CD4-positive, alpha-beta memory T cell (primary cell): Measurements from ENCODE around the gene IFNGR1. TPM values are rescaled to one million over a fixed set of nuclear protein-coding genes. Genes with fewer than 3 reads are reported as not detected.

ENCODE experiments used
- CTCF ChIA-PET: fragments of 350-600 bp; sonication (Branson Sonifier 250); formaldehyde crosslinking; loops from one replicate; lab custom pipeline; 2021; ENCODE audit warnings: inconsistent platforms; ENCODE audit not compliant: partially characterized antibody; lab: Charles Lee
- POLR2A ChIA-PET: fragments of 350-600 bp; sonication (Branson Sonifier 250); formaldehyde crosslinking; loops from one replicate; lab custom pipeline; 2021; ENCODE audit not compliant: partially characterized antibody; lab: Charles Lee
- DNase-seq, 5 donors: peaks; one replicate each; pipeline versions ENCODE4 v3.0.0 to v3.0.0-alpha.2; 2020 to 2022; ENCODE audit warnings: mixed read lengths in 1 of 5
- H3K27ac ChIP-seq: one replicate; pipeline ENCODE4 v1.7.0; 2013; ENCODE audit warnings: low read depth, low read length
- H3K27me3 ChIP-seq: 2 replicates; pipeline ENCODE4 v1.7.0; 2013; ENCODE audit warnings: mild to moderate bottlenecking, low read length, moderate library complexity; ENCODE audit not compliant: insufficient read depth
- H3K36me3 ChIP-seq: 2 replicates; pipeline ENCODE4 v1.7.0; 2013; ENCODE audit warnings: mild to moderate bottlenecking, low read length, moderate library complexity; ENCODE audit not compliant: insufficient read depth
- H3K4me1 ChIP-seq: 2 replicates; pipeline ENCODE4 v1.7.0; 2013; ENCODE audit warnings: mild to moderate bottlenecking, low read length, moderate library complexity; ENCODE audit not compliant: insufficient read depth
- H3K4me3 ChIP-seq, 2 donors: one replicate each; pipeline ENCODE4 v1.7.0; 2013; ENCODE audit warnings: low read length in 2 of 2, mild to moderate bottlenecking in 1 of 2
- H3K9me3 ChIP-seq, 2 donors: one replicate each; pipeline ENCODE4 v1.7.0; 2013; ENCODE audit warnings: low read length in 2 of 2, control low read depth in 1 of 2; ENCODE audit not compliant: control insufficient read depth in 1 of 2
- H3K27ac Mint-ChIP-seq, 7 donors: one replicate each; pipeline ENCODE4 v1.8.0; 2020 to 2021; ENCODE audit warnings: mixed read lengths in 7 of 7, mild to moderate bottlenecking in 6 of 7, inconsistent platforms in 3 of 7, moderate library complexity in 3 of 7
- H3K27me3 Mint-ChIP-seq, 2 donors: one replicate each; pipeline ENCODE4 v1.8.0; 2020 to 2021; ENCODE audit warnings: mixed read lengths in 2 of 2
- H3K36me3 Mint-ChIP-seq, 2 donors: one replicate each; pipeline ENCODE4 v1.8.0; 2020 to 2021; ENCODE audit warnings: mixed read lengths in 2 of 2, inconsistent platforms in 1 of 2, mild to moderate bottlenecking in 1 of 2
- H3K4me1 Mint-ChIP-seq, 4 donors: one replicate each; pipeline ENCODE4 v1.8.0; 2020 to 2021; ENCODE audit warnings: mixed read lengths in 4 of 4, mild to moderate bottlenecking in 1 of 4
- H3K4me3 Mint-ChIP-seq, 8 donors: one replicate each; pipeline ENCODE4 v1.8.0; 2020 to 2021; ENCODE audit warnings: mixed read lengths in 8 of 8, mild to moderate bottlenecking in 7 of 8, moderate library complexity in 6 of 8, inconsistent platforms in 3 of 8
- H3K9me3 Mint-ChIP-seq, 8 donors: one replicate each; pipeline ENCODE4 v1.8.0; 2020 to 2021; ENCODE audit warnings: mixed read lengths in 8 of 8, mild to moderate bottlenecking in 5 of 8, inconsistent platforms in 3 of 8, moderate library complexity in 1 of 8
- intact Hi-C: fragments of 100-400 bp; cut with micrococcal nuclease; formaldehyde crosslinking; loops from one replicate; pipeline ENCODE4 v1.15.1; 2023
- polyA plus RNA-seq, 2 donors: library from polyadenylated mRNA; unstranded; fragments of 300-500 nt; fragmentation: Illumina TruSeq; gene quantifications; one replicate each; pipeline ENCODE4 v1.2.3, GENCODE V29; 2021
- total RNA-seq, 2 experiments: library from RNA; stranded (reverse); gene quantifications; one replicate each; pipeline ENCODE4 v1.2.3, GENCODE V29; 2021

The IFNGR1 gene
- total RNA-seq (10 to 100 TPM; 38.3 to 38.8 TPM), polyA plus RNA-seq (10 to 100 TPM; 41.0 to 57.9 TPM)

DNA sequence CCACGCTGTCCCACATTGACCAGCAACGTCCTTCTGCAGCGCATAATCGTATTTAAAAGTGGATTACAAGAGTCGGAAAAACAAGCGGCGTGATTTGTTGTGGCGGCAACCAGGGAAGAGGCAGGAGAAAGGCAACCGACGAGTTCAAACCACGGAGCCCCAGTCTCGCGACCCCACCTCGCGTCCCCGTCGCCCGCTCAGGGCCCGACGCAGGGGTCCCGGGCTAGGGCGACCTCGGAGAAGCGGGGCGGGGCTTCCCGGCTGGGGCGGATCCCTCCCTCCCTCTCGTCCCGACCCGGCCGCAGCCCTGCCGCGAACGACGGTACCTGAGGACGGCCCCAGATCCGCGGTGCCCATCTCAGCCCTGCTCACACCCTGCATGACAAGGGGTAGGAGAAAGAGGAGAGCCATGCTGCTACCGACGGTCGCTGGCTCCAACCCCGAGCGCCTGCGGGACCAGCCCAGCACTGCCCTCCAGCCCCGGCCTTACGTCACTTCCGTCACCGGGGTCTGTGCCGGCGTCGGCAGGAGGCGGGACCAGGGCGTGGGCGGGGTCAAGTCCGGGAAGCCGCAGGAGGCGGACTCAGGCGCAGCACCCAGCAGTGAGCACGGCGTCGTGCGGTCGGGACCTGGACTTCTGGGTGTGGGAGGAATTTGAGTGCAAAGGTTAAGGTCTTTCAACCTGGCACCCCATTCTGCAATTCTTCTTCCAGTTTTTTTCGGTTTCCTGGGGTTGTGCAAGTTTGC is at the start of gene IFNGR1:
Gene IFNGR1, minus strand, starts transcription at position 469 of the 747 bp plus-strand sequence. Its CDS starts 58 bp downstream, at position 411.
- peak within 1 kb of the TSS; percentile 96 for H3K27ac ChIP-seq
- no peaks in the 10 kb centered on the region for H3K27me3 ChIP-seq
- H3K9me3 Mint-ChIP-seq, result peaks cover 0 to 3% (median 0%) of the 10 kb centered on the region in 8 donors
- H3K9me3 ChIP-seq, result no peaks in the 10 kb centered on the region
- H3K4me3 ChIP-seq, result peak within 1 kb of the TSS; percentile 86 to 87
- H3K4me1 ChIP-seq, result peaks cover 63% of the 10 kb centered on the region
- peak; percentile 93 to 94 (median 94) for DNase-seq
- H3K4me3 Mint-ChIP-seq, result peak within 1 kb of the TSS; percentile 93 to 100 (median 97)
- H3K4me1 Mint-ChIP-seq, result peaks cover 45 to 74% (median 57%) of the 10 kb centered on the region in 4 donors
- ChIA-PET CTCF (interaction anchor here (1.2 to 1.7 kb wide), 2 partner anchors 13 to 125 kb away, joined by 3 to 7 read pairs; no protein-coding TSS in a partner anchor), POLR2A (interaction anchor here (0.8 to 6.4 kb wide), 3 partner anchors 12 to 114 kb away, joined by 3 to 66 read pairs (median 16); no protein-coding TSS in a partner anchor)
- H3K27ac Mint-ChIP-seq, result peak within 1 kb of the TSS; percentile 93 to 100 (median 98)
- H3K36me3 ChIP-seq, result no peaks in the 10 kb centered on the region
- intact Hi-C loops, result loop anchor here (1.0 to 5.0 kb wide), 3 partner anchors 15 to 96 kb away; no protein-coding TSS in a partner anchor
- H3K36me3 Mint-ChIP-seq, result peaks cover 5 to 16% of the 10 kb centered on the region in 2 donors
- H3K27me3 Mint-ChIP-seq, result peaks cover 0 to 1% of the 10 kb centered on the region in 2 donors

DNA sequence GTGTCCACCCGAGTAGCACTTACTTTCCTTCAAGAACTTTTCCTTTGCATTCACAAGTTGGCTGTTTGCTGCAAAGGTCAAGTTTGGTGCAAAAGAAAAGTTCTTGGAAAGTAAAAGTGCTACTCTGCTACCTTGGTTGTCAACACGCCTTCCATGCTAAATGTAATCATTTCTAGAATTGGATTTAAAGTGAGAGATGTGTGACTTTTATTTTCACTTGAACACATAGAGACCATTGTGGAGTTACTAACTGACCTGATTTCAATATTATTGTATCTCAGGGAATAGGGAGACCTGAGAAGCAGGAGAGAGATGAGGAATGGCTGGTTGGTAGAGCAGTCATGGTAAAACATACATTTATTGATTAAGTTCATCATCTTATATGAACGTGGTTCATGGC is 49.7 kb upstream of the IFNGR1 start:
- Histone ChIP-seq H3K27ac (no peak overlapping the region), H3K36me3 (no peaks in the 10 kb centered on the region), H3K4me3 (no peak overlapping the region), H3K4me1 (peaks cover 6% of the 10 kb centered on the region), H3K27me3 (no peaks in the 10 kb centered on the region), H3K9me3 (no peaks in the 10 kb centered on the region)
- peak overlapping the region in 2 of 8 donors; percentile 1 to 65 for H3K4me3 Mint-ChIP-seq
- H3K9me3 Mint-ChIP-seq, result no peaks in the 10 kb centered on the region
- H3K27me3 Mint-ChIP-seq, result peaks cover 1 to 3% of the 10 kb centered on the region in 2 donors
- POLR2A ChIA-PET, result no interaction called here
- H3K36me3 Mint-ChIP-seq, result no peaks in the 10 kb centered on the region
- CTCF ChIA-PET, result interaction anchor here (1.6 kb wide), 1 partner anchor 8 kb away, joined by 5 read pairs; no protein-coding TSS in a partner anchor
- intact Hi-C loops, result loop anchor here (5.0 kb wide), 1 partner anchor 37 kb away; no protein-coding TSS in a partner anchor
- H3K4me1 Mint-ChIP-seq, result peaks cover 3 to 19% (median 12%) of the 10 kb centered on the region in 4 donors
- DNase-seq, result no peak
- H3K27ac Mint-ChIP-seq, result peak overlapping the region in 1 of 7 donors; percentile 27

DNA sequence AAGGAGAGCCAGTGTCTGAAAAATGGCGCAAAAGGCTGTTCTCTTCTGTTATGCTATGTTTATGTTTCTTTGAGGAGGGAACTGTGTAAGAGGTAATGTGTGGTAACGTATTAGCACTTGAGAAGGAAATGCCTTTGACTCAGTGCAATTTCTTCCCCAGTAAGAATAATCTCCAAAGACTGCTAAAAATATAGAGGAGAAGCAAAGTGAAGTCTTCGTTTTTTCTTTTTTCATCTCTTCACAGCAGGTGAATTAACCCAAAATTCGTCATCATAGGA is 47.1 kb upstream of the IFNGR1 start:
- H3K27me3 Mint-ChIP-seq, result peaks cover 1 to 3% of the 10 kb centered on the region in 2 donors
- Histone ChIP-seq H3K27me3 (no peaks in the 10 kb centered on the region), H3K27ac (no peak overlapping the region), H3K4me3 (no peak overlapping the region), H3K4me1 (peaks cover 16% of the 10 kb centered on the region), H3K36me3 (no peaks in the 10 kb centered on the region), H3K9me3 (no peaks in the 10 kb centered on the region)
- DNase-seq, result no peak
- ChIA-PET CTCF (no interaction called here), POLR2A (no interaction called here)
- no peaks in the 10 kb centered on the region for H3K9me3 Mint-ChIP-seq
- no peaks in the 10 kb centered on the region for H3K36me3 Mint-ChIP-seq
- intact Hi-C loops, result loop anchor here (5.0 kb wide), 1 partner anchor 34 kb away; no protein-coding TSS in a partner anchor
- peaks cover 7 to 33% (median 20%) of the 10 kb centered on the region in 4 donors for H3K4me1 Mint-ChIP-seq
- H3K4me3 Mint-ChIP-seq, result no peak overlapping the region
- H3K27ac Mint-ChIP-seq, result no peak overlapping the region

DNA sequence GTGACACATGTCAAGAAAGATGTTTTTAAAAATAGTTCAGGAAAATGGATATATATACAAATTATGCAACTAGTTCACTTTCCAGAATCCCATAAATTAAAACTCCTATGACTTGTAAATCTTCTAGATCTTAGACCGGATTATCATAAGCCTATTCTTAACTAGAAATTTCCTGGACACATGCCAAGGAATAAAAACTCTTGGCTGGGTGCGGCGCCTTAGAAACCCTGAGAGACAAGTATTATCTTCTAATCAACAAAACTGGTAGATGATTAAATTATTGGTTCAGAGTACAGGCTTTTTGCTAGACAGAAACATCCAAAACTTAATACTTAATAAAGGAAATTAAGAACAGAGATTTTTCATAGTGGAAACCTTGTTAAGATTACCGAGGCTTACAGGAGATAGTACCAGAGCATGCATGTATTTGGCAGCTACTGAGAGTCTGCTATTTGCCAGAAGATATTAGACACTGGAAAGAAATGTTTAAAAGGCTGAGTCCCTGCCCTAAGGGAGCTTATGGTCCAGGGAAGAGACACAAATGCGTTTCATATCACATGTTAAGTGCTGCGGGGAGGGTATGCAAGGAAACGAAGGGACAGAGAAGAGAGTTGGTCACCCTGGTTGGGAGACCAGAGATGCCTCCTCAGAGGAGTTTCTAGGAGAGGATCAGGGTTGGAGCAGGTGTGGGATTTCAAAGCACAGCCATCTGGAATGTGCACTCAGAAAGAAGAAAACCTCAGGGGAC is 46.5 kb upstream of the IFNGR1 start:
- intact Hi-C loops, result loop anchor here (5.0 kb wide), 1 partner anchor 33 kb away; no protein-coding TSS in a partner anchor
- peaks cover 1 to 3% of the 10 kb centered on the region in 2 donors for H3K27me3 Mint-ChIP-seq

DNA sequence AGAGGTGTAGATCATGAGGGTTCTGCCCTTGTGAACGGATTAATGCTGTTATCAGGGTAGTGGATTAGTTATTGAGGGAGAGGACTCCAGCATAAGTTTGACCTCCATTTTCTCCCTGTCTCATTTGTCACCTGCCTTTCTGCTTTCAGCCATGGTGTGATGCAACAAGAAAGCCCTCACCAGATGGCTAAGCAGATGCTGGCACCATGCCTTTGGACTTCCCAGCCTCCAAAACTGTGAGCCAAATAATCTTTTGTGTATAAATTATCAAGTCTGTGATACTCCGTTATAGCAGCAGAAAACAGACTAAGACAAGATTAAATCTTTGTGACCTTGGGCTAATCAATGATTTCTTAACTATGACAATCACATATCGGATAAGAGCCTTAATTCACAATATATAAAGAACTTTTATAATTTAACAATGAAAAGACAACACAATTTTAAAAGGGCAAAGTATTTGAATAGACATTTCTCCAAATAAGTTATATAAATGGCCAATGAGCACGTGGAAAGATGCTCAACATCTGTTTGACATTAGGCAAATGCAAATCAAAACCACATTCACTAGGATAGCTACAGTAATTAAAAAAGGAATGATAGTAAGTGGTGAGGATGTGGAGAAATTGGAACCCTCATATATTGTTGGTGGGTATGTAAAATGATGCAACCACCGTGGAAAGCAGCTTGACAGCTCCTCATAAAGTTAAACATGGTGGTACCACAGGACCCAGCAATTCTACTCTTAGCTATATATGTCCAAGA is 45.3 kb upstream of the IFNGR1 start:
- Mint-ChIP-seq H3K9me3 (no peaks in the 10 kb centered on the region), H3K4me1 (peaks cover 9 to 36% (median 23%) of the 10 kb centered on the region in 4 donors), H3K27ac (no peak overlapping the region), H3K4me3 (no peak overlapping the region), H3K27me3 (peaks cover 1 to 3% of the 10 kb centered on the region in 2 donors), H3K36me3 (no peaks in the 10 kb centered on the region)
- no peaks in the 10 kb centered on the region for H3K27me3 ChIP-seq
- POLR2A ChIA-PET, result no interaction called here
- CTCF ChIA-PET, result no interaction called here
- no peak overlapping the region for H3K4me3 ChIP-seq
- H3K27ac ChIP-seq, result no peak overlapping the region
- no peaks in the 10 kb centered on the region for H3K36me3 ChIP-seq
- peaks cover 19% of the 10 kb centered on the region for H3K4me1 ChIP-seq
- intact Hi-C loops, result loop anchor here (5.0 kb wide), 1 partner anchor 32 kb away; no protein-coding TSS in a partner anchor
- DNase-seq, result no peak
- no peaks in the 10 kb centered on the region for H3K9me3 ChIP-seq

More for the DNA sequence above, 46.5 kb upstream of the IFNGR1 start:
- no peak overlapping the region for H3K27ac ChIP-seq
- no peak for DNase-seq
- POLR2A ChIA-PET, result no interaction called here
- H3K4me3 ChIP-seq, result no peak overlapping the region
- H3K9me3 Mint-ChIP-seq, result no peaks in the 10 kb centered on the region
- no peaks in the 10 kb centered on the region for H3K9me3 ChIP-seq
- H3K36me3 ChIP-seq, result no peaks in the 10 kb centered on the region
- H3K4me1 ChIP-seq, result peaks cover 22% of the 10 kb centered on the region
- H3K27me3 ChIP-seq, result no peaks in the 10 kb centered on the region
- CTCF ChIA-PET, result no interaction called here
- no peak overlapping the region for H3K4me3 Mint-ChIP-seq
- H3K36me3 Mint-ChIP-seq, result no peaks in the 10 kb centered on the region
- peaks cover 7 to 39% (median 23%) of the 10 kb centered on the region in 4 donors for H3K4me1 Mint-ChIP-seq
- no peak overlapping the region for H3K27ac Mint-ChIP-seq

DNA sequence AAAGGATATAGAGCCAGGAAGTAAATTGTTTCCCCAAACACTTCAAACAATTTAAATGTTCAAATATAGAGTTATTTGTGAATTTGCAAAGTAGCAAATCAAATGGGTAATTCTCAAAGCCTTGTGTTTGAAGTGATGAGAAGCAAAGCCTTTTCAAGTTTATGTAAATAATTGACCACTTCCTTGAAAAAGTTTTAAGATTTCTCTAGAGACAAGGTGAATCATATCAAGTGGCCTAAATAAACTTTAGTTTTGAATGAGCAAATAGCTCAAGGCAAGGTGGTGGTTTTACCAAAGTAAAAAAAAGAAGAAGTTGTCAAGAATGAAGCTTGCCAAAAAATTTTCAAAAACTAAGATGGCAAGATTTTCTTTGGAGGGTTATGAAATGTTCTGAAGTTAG is 42.6 kb upstream of the IFNGR1 start:
- Mint-ChIP-seq H3K27ac (peak overlapping the region in 6 of 7 donors; percentile 18 to 88 (median 34)), H3K9me3 (peaks cover 0 to 3% (median 0%) of the 10 kb centered on the region in 8 donors), H3K36me3 (no peaks in the 10 kb centered on the region), H3K4me3 (peak overlapping the region in 6 of 8 donors; percentile 25 to 46 (median 33)), H3K27me3 (peaks cover 3% of the 10 kb centered on the region in 2 donors), H3K4me1 (peaks cover 9 to 38% (median 18%) of the 10 kb centered on the region in 4 donors)
- peaks cover 18% of the 10 kb centered on the region for H3K4me1 ChIP-seq
- ChIA-PET POLR2A (interaction anchor here (0.7 to 1.3 kb wide), 4 partner anchors 9 to 167 kb away, joined by 3 to 4 read pairs (median 4); no protein-coding TSS in a partner anchor), CTCF (no interaction called here)
- no peak overlapping the region for H3K4me3 ChIP-seq
- H3K27me3 ChIP-seq, result no peaks in the 10 kb centered on the region
- no peak overlapping the region for H3K27ac ChIP-seq
- intact Hi-C loops, result no loop called here
- H3K36me3 ChIP-seq, result no peaks in the 10 kb centered on the region
- peak in 4 of 5 donors; percentile 31 to 48 (median 40) for DNase-seq
- H3K9me3 ChIP-seq, result no peaks in the 10 kb centered on the region
